ENCODE results near the gene SLC48A1.

The SLC48A1 gene

GRCh38 chr12:47779301-47779942 is 6.4 kb downstream of the SLC48A1 start:
- DNase-seq = peak; percentile 73 to 74

- DNase-seq = no peak
Measured at GRCh38 chr12:47779943-47780504, 7.0 kb downstream of the SLC48A1 start.

GRCh38 chr12:47781479-47782371 is 8.7 kb downstream of the SLC48A1 start:
- no peak for DNase-seq

GRCh38 chr12:47782372-47782770 is 9.3 kb downstream of the SLC48A1 start:
- no peak for DNase-seq

GRCh38 chr12:47783024-47783755 is 10.2 kb downstream of the SLC48A1 start:
- DNase-seq = no peak

GRCh38 chr12:47783821-47784819 is 11.1 kb downstream of the SLC48A1 start:
- DNase-seq = no peak

- no peak for DNase-seq
Measured at GRCh38 chr12:47785036-47785886, 12.2 kb downstream of the SLC48A1 start.

- no peak for DNase-seq
Measured at GRCh38 chr12:47785887-47786661, 13.0 kb downstream of the SLC48A1 start.

- no peak for DNase-seq
Measured at GRCh38 chr12:47786662-47787280, 13.7 kb downstream of the SLC48A1 start.

GRCh38 chr12:47787596-47788319 is 14.7 kb downstream of the SLC48A1 start:
- no peak for DNase-seq

- DNase-seq = no peak
Measured at GRCh38 chr12:47789141-47789540, 16.1 kb downstream of the SLC48A1 start.

- DNase-seq = no peak
Measured at GRCh38 chr12:47789712-47790489, 16.9 kb downstream of the SLC48A1 start.

GRCh38 chr12:47790676-47791350 is 17.8 kb downstream of the SLC48A1 start:
- DNase-seq = no peak

- DNase-seq = no peak
Measured at GRCh38 chr12:47791351-47791746, 18.3 kb downstream of the SLC48A1 start.

GRCh38 chr12:47791874-47792273 is 18.8 kb downstream of the SLC48A1 start:
- DNase-seq = no peak

- DNase-seq = no peak
Measured at GRCh38 chr12:47793015-47793681, 20.1 kb downstream of the SLC48A1 start.

GRCh38 chr12:47794679-47795078 is 21.6 kb downstream of the SLC48A1 start:
- no peak for DNase-seq

Measured in SHP77 (cell line).